Measurements from ENCODE around the gene ADAP1. TPM values are rescaled to one million over a fixed set of nuclear protein-coding genes. Genes with fewer than 3 reads are reported as not detected.

The ADAP1 gene
- total RNA-seq, 1 experiment from 2014 or later: 3.1 TPM

GRCh38 chr7:990933-991728, 36.7 kb upstream of the ADAP1 start:
- POLR2A ChIA-PET: interaction anchor here (0.6 kb wide), 1 partner anchor 115 kb away, joined by 3 read pairs; no protein-coding TSS in a partner anchor
- peaks cover 48% of the 10 kb centered on the region for H3K4me1 ChIP-seq (ENCODE audit: control insufficient read depth, insufficient read depth, low read length)
- in situ Hi-C loops (cut with HindIII; ENCODE audit: low pct_unique_long_range_greater_than_20kb, low sequenced_read_pairs) (no loop called here), intact Hi-C loops (cut with micrococcal nuclease; ENCODE audit: unreplicated experiment) (loop anchor here (5.0 kb wide), 1 partner anchor 151 kb away; no protein-coding TSS in a partner anchor)
- TF ChIP-seq TCF7L2 (IDR thresholded peaks at IDR 0.05; ENCODE audit: low read depth, low read length): no peak
- TF ChIP-seq, protein P1, sequence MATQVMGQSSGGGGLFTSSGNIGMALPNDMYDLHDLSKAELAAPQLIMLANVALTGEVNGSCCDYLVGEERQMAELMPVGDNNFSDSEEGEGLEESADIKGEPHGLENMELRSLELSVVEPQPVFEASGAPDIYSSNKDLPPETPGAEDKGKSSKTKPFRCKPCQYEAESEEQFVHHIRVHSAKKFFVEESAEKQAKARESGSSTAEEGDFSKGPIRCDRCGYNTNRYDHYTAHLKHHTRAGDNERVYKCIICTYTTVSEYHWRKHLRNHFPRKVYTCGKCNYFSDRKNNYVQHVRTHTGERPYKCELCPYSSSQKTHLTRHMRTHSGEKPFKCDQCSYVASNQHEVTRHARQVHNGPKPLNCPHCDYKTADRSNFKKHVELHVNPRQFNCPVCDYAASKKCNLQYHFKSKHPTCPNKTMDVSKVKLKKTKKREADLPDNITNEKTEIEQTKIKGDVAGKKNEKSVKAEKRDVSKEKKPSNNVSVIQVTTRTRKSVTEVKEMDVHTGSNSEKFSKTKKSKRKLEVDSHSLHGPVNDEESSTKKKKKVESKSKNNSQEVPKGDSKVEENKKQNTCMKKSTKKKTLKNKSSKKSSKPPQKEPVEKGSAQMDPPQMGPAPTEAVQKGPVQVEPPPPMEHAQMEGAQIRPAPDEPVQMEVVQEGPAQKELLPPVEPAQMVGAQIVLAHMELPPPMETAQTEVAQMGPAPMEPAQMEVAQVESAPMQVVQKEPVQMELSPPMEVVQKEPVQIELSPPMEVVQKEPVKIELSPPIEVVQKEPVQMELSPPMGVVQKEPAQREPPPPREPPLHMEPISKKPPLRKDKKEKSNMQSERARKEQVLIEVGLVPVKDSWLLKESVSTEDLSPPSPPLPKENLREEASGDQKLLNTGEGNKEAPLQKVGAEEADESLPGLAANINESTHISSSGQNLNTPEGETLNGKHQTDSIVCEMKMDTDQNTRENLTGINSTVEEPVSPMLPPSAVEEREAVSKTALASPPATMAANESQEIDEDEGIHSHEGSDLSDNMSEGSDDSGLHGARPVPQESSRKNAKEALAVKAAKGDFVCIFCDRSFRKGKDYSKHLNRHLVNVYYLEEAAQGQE (IDR thresholded peaks at IDR 0.05; ENCODE audit: insufficient read depth in 1 of 2, low read depth in 2 of 2, low read length in 1 of 2): no peak
- TF ChIP-seq CTCF (IDR thresholded peaks at IDR 0.05): no peak
- TF ChIP-seq POLR2AphosphoS5 (IDR thresholded peaks at IDR 0.05; ENCODE audit: low read depth, low read length): no peak
- no peak for TF ChIP-seq SIN3A (IDR thresholded peaks at IDR 0.05; ENCODE audit: borderline replicate concordance, insufficient read depth, low read depth, low read length)
- no peak for ATAC-seq
- CTCF ChIA-PET: interaction anchor here (0.6 to 4.5 kb wide), 2 partner anchors 74 to 158 kb away, joined by 4 to 49 read pairs; no protein-coding TSS in a partner anchor
- no peaks in the 10 kb centered on the region for H3K9me3 ChIP-seq (ENCODE audit: control insufficient read depth, insufficient read depth, low read depth, low read length)
- H3K36me3 ChIP-seq (ENCODE audit: control insufficient read depth, insufficient read depth, low read length): no peaks in the 10 kb centered on the region
- H3K27me3 ChIP-seq (ENCODE audit: control insufficient read depth, insufficient read depth, low read length): no peaks in the 10 kb centered on the region
- no peak overlapping the region for H3K27ac ChIP-seq (ENCODE audit: low read length)
- no peak for DNase-seq (ENCODE audit: low read depth, low spot score)
- no TSS peak for BruUV-seq (replicated peaks)
- H3K4me3 ChIP-seq (ENCODE audit: low read depth in 2 of 2, low read length in 2 of 2): no peak overlapping the region

DNA sequence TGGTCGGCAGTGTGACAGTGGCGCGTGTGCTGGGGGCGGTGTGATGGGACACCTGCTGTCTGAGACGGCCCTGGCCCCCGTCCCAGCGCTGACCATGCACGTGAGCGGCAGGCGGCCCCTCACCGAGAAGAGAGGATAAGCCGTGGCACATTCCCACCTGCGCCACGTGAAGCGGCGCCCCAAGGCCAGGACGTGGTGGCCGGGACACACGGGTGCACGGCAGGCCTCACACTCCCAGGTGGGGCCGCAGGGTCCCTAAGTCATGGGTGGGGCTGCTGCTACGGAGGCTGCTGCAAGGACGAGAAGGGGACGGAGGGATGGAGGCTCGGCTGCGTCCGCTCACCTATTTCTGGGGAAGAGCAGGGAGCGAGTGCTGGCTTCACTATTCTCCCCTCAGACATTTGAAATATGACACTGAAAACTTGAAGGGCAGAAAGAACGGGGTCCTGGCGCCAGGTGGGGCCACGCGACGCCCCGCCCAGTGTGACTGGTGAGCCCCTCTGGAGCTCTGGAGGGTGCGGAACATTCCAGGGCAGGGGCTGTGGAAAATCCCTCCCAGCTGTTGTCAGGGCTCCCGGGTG, 36.0 kb upstream of the ADAP1 start:
- intact Hi-C loops (cut with micrococcal nuclease; ENCODE audit: unreplicated experiment) (loop anchor here (5.0 kb wide), 1 partner anchor 152 kb away; no protein-coding TSS in a partner anchor), in situ Hi-C loops (cut with HindIII; ENCODE audit: low pct_unique_long_range_greater_than_20kb, low sequenced_read_pairs) (no loop called here)
- H3K9me3 ChIP-seq (ENCODE audit: control insufficient read depth, insufficient read depth, low read depth, low read length): no peaks in the 10 kb centered on the region
- no TSS peak for BruUV-seq (replicated peaks)
- peaks cover 52% of the 10 kb centered on the region for H3K4me1 ChIP-seq (ENCODE audit: control insufficient read depth, insufficient read depth, low read length)
- no peak overlapping the region for H3K27ac ChIP-seq (ENCODE audit: low read length)
- no peaks in the 10 kb centered on the region for H3K27me3 ChIP-seq (ENCODE audit: control insufficient read depth, insufficient read depth, low read length)
- no peak for DNase-seq (ENCODE audit: low read depth, low spot score)
- H3K4me3 ChIP-seq (ENCODE audit: low read depth in 2 of 2, low read length in 2 of 2): no peak overlapping the region
- no peaks in the 10 kb centered on the region for H3K36me3 ChIP-seq (ENCODE audit: control insufficient read depth, insufficient read depth, low read length)
- CTCF ChIA-PET: interaction anchor here (0.6 kb wide), 1 partner anchor 159 kb away, joined by 4 read pairs; no protein-coding TSS in a partner anchor
- TF ChIP-seq POLR2AphosphoS5 (IDR thresholded peaks at IDR 0.05; ENCODE audit: low read depth, low read length) (no peak), TCF7L2 (IDR thresholded peaks at IDR 0.05; ENCODE audit: low read depth, low read length) (no peak), SIN3A (IDR thresholded peaks at IDR 0.05; ENCODE audit: borderline replicate concordance, insufficient read depth, low read depth, low read length) (no peak), CTCF (IDR thresholded peaks at IDR 0.05) (no peak)
- TF ChIP-seq, protein P1 (IDR thresholded peaks at IDR 0.05; ENCODE audit: insufficient read depth in 1 of 2, low read depth in 2 of 2, low read length in 1 of 2): no peak
- no peak for ATAC-seq
- POLR2A ChIA-PET: interaction anchor here (0.6 kb wide), 1 partner anchor 116 kb away, joined by 3 read pairs; no protein-coding TSS in a partner anchor
